ENCODE results near the gene FRMPD3.

FRMPD3 gene

DNA sequence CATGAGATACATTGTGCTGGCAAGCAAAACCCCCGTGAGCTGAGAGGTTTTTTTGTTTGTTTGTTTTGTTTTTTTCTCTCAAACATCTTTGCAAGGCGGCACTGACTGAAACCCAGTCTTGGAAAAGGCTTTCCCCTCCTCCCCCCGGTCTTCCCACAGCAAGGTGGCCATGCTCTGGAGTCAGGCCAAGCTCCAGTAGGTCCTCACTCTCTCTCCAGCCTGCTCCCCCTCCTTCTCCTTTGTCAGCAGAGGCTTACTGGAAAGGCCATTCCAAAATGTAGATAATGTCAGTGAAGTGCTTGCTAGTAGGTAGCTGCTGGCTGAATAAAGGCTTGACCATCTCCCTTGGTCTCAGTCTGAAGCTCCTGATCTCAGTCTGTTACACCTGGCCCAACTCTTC is 32.6 kb downstream of the FRMPD3 start:
- DNase-seq, result no peak

DNA sequence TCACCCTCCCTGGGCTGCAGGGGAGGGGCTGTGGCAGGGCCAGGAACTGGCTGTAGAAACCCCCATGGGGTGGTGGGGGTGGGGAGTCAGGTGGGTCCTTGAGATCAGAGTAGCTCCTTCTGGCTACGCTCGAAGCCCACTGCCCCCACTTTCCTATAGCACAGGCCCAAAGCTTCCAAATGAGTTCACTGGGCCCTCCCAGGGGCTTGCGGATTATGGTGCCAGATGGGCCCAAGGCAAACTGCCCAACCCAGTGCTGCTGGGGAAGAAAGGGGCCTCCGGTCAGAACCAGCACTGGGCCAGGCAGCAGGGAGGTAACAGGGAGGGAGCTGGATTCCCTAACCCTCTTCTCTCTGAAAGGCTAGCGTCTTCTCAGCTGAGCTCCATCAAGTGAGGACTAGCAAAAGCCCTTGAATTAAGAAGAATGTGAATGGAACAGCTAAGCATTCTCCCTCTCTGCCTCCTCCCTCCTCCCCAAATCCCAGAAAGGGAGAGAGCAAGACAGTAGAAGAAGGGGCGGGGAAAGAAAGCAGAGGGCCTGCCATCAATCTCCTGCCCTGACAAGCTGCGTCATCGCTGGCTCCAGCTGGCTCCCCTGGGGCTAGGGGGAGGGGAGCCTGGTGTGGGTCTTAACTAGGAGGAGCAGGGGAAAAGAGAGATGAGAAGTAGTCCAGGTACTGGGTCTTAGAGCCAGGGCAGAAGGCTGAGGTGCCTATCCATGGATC is 34.7 kb downstream of the FRMPD3 start:
- DNase-seq, result no peak

DNA sequence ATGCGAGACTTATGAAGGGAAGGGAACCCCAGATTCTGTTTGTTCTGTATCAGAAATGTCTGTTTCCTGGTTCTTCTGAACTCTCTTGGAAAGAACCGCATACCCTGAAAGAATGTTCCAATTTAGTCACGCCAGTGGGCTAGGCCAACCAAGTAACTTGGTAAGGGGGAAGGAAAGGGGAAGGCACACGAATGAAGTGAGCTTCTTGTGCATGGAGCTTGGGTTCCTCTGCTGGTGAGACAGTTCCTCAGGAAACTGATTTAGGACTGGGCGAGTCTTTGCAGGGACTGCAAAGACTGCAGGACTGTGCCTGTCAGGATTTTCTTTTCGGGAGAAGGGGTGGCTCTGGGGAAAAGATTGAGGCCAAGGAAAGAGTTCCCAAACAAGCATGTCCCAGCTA is 35.6 kb downstream of the FRMPD3 start:
- no peak for DNase-seq

DNA sequence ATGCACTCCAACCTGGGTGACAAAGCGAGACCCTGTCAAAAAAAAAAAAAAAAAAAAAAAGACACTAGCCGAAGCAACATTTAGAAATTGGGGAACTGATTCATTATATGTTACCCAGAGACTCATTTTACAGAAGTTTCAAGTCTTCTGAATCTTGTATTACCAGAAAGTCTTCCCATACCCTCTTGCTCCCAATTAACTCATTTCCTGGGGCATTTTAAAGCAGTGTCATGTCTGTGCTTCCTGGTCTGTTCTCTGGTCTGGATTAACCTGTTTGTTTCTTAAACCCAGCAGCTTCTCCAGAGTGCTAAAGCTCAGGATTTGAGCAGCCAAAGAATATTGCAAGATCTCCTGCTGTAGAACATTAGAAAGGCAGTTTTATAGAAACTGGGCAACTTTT is 43.7 kb downstream of the FRMPD3 start:
- no peak for DNase-seq

DNA sequence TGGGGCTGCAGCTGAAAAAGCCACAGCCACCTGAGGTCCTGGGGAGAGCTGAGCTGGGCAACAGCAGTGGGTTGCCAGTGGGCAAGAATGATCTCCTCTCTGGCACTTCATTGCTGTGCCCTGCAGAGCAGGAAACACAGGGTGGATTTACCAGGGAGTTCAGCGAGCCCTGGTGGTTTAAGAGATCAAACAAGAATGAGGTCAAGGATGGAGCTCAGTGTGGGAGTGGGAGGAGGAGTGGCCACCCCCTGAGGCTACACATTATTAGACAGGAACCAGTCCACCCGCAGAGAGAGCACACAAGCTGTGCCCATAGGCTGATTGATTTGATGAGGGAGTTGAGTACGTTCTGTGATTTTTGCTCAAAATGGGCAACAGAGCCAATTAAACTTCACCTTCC is 47.3 kb downstream of the FRMPD3 start:
- DNase-seq, result no peak

Data from activated naive CD4-positive, alpha-beta T cell treated with anti-CD3 and anti-CD28 coated beads, Interleukin-2, amount 50 U/mL, for 16 hours (primary cell).